Activated CD8-positive, alpha-beta memory T cell treated with anti-CD3 and anti-CD28 coated beads, Interleukin-2, amount 10 ng/mL, durations not matched to agents 7 days and 5 days (primary cell): Measurements from ENCODE around the gene SLC25A52. TPM values are rescaled to one million over a fixed set of nuclear protein-coding genes. Genes with fewer than 3 reads are reported as not detected.
"Not testable (repeated sequence)": the region's sequence is repeated elsewhere in the genome, so short reads cannot be mapped to it uniquely, and the experiment has no call there.

ENCODE experiments used
- ATAC-seq: fragments of 150-1000 bp; cut with Tn5 transposase; one replicate; pipeline ENCODE4 v1.10.0; 2021; ENCODE audit warnings: moderate library complexity
- CTCF ChIA-PET: fragments of 350-600 bp; sonication (Branson Sonifier 250); formaldehyde crosslinking; loops from one replicate; lab custom pipeline; 2021; ENCODE audit warnings: antibody characterized with exemption; lab: Charles Lee
- DNase-seq: peaks from one replicate; pipeline ENCODE4 v3.0.0-alpha.2; 2020
- H3K27ac Mint-ChIP-seq: one replicate; pipeline ENCODE4 v1.8.0; 2021; ENCODE audit warnings: mild to moderate bottlenecking, mixed read lengths
- H3K27me3 Mint-ChIP-seq: one replicate; pipeline ENCODE4 v1.8.0; 2021; ENCODE audit warnings: mixed read lengths
- H3K36me3 Mint-ChIP-seq: one replicate; pipeline ENCODE4 v1.8.0; 2021; ENCODE audit warnings: mild to moderate bottlenecking, mixed read lengths
- H3K4me1 Mint-ChIP-seq: one replicate; pipeline ENCODE4 v1.8.0; 2021; ENCODE audit warnings: mixed read lengths
- H3K4me3 Mint-ChIP-seq: one replicate; pipeline ENCODE4 v1.8.0; 2021; ENCODE audit warnings: mild to moderate bottlenecking, moderate library complexity, mixed read lengths
- H3K9me3 Mint-ChIP-seq: one replicate; pipeline ENCODE4 v1.8.0; 2022; ENCODE audit warnings: low read depth, mixed read lengths
- total RNA-seq, 2 experiments: library from RNA; stranded (reverse); gene quantifications; one replicate each; pipeline ENCODE4 v1.2.3, GENCODE V29; 2021

Gene SLC25A52, protein sequence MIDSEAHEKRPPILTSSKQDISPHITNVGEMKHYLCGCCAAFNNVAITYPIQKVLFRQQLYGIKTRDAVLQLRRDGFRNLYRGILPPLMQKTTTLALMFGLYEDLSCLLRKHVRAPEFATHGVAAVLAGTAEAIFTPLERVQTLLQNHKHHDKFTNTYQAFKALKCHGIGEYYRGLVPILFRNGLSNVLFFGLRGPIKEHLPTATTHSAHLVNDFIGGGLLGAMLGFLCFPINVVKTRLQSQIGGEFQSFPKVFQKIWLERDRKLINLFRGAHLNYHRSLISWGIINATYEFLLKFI
- under 1 TPM in 1 of 2 experiments, not detected in 1; 0.33 TPM for total RNA-seq

GRCh38 chr18:31760695-31761094 lies at the start of gene SLC25A52:
Gene SLC25A52, minus strand, starts transcription at chr18:31760880. Its CDS starts 219 bp downstream, at chr18:31760661.
- ATAC-seq (no peak), DNase-seq (no peak)
- H3K27ac Mint-ChIP-seq: no peak within 1 kb of the TSS
- H3K36me3 Mint-ChIP-seq: no peaks in the 10 kb centered on the region
- H3K4me1 Mint-ChIP-seq: no peaks in the 10 kb centered on the region
- CTCF ChIA-PET: no interaction called here
- H3K9me3 Mint-ChIP-seq: no peaks in the 10 kb centered on the region
- H3K27me3 Mint-ChIP-seq: no peaks in the 10 kb centered on the region
- no peak within 1 kb of the TSS for H3K4me3 Mint-ChIP-seq

GRCh38 chr18:31809049-31809448 lies 48.4 kb upstream of the SLC25A52 start:
- ATAC-seq, DNase-seq, H3K27me3 Mint-ChIP-seq, H3K4me1 Mint-ChIP-seq, CTCF ChIA-PET, H3K27ac Mint-ChIP-seq, H3K4me3 Mint-ChIP-seq, H3K9me3 Mint-ChIP-seq, H3K36me3 Mint-ChIP-seq: not testable (repeated sequence)

DNA sequence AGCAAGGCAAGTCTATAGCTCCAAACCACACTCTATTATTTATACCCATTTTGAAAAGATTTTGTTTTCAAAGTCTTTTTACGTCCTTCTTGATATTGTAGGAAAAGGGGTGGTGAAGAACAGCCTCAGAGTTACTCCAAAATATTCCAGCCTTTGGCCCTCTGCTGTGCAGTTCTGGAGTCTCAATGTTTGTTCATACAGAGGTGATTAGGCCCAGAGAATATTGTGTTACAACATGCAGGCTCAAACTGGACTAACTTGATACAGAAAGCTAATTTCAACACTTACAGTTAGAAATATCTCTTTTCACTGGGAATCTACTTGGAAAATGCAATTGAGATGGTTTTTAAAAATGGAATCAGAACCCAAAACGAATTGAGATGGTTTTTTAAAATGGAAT lies 40.4 kb upstream of the SLC25A52 start:
- DNase-seq: no peak
- Mint-ChIP-seq H3K4me1 (no peaks in the 10 kb centered on the region), H3K27ac (no peak overlapping the region), H3K27me3 (no peaks in the 10 kb centered on the region), H3K9me3 (no peaks in the 10 kb centered on the region), H3K36me3 (no peaks in the 10 kb centered on the region), H3K4me3 (no peak overlapping the region)
- ATAC-seq: no peak
- CTCF ChIA-PET: no interaction called here

GRCh38 chr18:31799257-31799656 lies 38.6 kb upstream of the SLC25A52 start:
- CTCF ChIA-PET: not testable (repeated sequence)

GRCh38 chr18:31798399-31798798 lies 37.7 kb upstream of the SLC25A52 start:
- H3K4me1 Mint-ChIP-seq: no peaks in the 10 kb centered on the region
- CTCF ChIA-PET: no interaction called here

More at GRCh38 chr18:31799257-31799656, 38.6 kb upstream of the SLC25A52 start:
- H3K27me3 Mint-ChIP-seq, ATAC-seq, H3K4me1 Mint-ChIP-seq, H3K9me3 Mint-ChIP-seq, H3K36me3 Mint-ChIP-seq, H3K27ac Mint-ChIP-seq, DNase-seq, H3K4me3 Mint-ChIP-seq: not testable (repeated sequence)

GRCh38 chr18:31795747-31796146 lies 35.1 kb upstream of the SLC25A52 start:
- CTCF ChIA-PET: interaction anchor here (1.0 kb wide), 1 partner anchor 239 kb away, joined by 3 read pairs; no protein-coding TSS in a partner anchor
- H3K27ac Mint-ChIP-seq: no peak overlapping the region
- H3K27me3 Mint-ChIP-seq: no peaks in the 10 kb centered on the region
- DNase-seq: no peak
- no peaks in the 10 kb centered on the region for H3K9me3 Mint-ChIP-seq
- H3K36me3 Mint-ChIP-seq: no peaks in the 10 kb centered on the region
- no peak for ATAC-seq
- peaks cover 3% of the 10 kb centered on the region for H3K4me1 Mint-ChIP-seq
- H3K4me3 Mint-ChIP-seq: no peak overlapping the region

More at GRCh38 chr18:31798399-31798798, 37.7 kb upstream of the SLC25A52 start:
- H3K27ac Mint-ChIP-seq: no peak overlapping the region
- no peak overlapping the region for H3K4me3 Mint-ChIP-seq
- DNase-seq: no peak
- no peaks in the 10 kb centered on the region for H3K27me3 Mint-ChIP-seq
- H3K9me3 Mint-ChIP-seq: no peaks in the 10 kb centered on the region
- no peak for ATAC-seq
- no peaks in the 10 kb centered on the region for H3K36me3 Mint-ChIP-seq

DNA sequence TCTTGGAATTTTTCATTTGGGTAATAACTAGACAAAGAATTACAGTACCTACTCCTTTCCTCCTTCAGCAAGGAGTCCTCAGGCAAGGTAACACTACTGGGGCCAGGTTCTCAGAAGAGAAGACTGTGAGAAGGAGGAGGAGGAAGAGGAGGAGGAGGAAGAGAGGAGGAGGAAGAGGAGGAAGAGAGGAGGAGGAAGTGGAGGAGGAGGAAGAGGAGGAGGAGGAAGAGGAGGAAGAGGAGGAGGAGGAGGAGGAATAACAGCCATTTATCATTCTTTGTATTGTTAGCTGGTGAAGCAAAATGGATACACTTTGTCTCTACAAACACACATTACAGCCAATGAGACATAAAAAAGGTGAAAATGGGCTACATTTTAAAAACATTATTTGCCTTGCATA lies 32.9 kb upstream of the SLC25A52 start:
- Mint-ChIP-seq H3K4me3 (no peak overlapping the region), H3K27ac (no peak overlapping the region), H3K9me3 (no peaks in the 10 kb centered on the region), H3K36me3 (no peaks in the 10 kb centered on the region), H3K4me1 (peaks cover 3% of the 10 kb centered on the region), H3K27me3 (no peaks in the 10 kb centered on the region)
- ATAC-seq: no peak
- no peak for DNase-seq
- CTCF ChIA-PET: no interaction called here

DNA sequence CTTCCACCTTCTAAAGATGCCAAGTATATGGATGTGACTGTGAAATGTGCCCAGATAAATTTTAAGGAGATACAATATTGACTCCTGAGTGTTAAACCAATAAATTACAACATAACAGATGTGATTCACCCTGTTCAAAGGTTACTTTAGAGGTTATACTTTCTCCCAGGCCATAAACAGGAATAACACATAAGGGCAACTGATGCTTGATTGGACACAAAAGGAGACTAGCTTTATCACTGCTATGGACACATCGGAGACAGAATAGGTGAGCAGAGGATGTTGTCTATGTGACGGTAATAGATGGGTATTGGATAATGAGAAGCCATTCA lies 31.9 kb upstream of the SLC25A52 start:
- ATAC-seq (no peak), DNase-seq (no peak)
- Mint-ChIP-seq H3K4me3 (no peak overlapping the region), H3K27ac (no peak overlapping the region), H3K27me3 (no peaks in the 10 kb centered on the region), H3K9me3 (no peaks in the 10 kb centered on the region), H3K4me1 (peaks cover 3% of the 10 kb centered on the region), H3K36me3 (no peaks in the 10 kb centered on the region)
- CTCF ChIA-PET: no interaction called here

GRCh38 chr18:31791817-31792579 lies 31.3 kb upstream of the SLC25A52 start:
- DNase-seq: no peak
- Mint-ChIP-seq H3K36me3 (no peaks in the 10 kb centered on the region), H3K4me1 (peaks cover 3% of the 10 kb centered on the region), H3K9me3 (no peaks in the 10 kb centered on the region), H3K4me3 (no peak overlapping the region), H3K27me3 (no peaks in the 10 kb centered on the region), H3K27ac (no peak overlapping the region)
- ATAC-seq: no peak
- CTCF ChIA-PET: no interaction called here

DNA sequence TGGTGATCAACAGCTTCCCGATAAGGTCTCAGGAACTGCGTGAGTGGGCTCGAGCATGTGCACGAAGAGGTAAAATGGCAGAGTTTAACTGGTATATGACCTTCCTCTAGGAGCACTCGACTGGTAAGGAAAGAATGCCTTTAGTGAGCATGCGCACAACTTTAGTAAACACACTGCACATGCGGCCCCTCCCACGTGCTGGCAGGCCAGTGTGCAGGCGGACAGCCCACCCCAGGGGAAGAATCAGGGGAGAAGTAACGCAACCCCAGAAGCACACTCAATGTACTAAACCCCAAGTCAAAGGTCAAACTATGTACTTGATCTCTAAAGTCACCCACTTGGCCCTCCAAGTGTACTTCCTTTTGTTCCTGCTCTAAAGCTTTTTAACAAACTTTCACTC lies 28.7 kb upstream of the SLC25A52 start:
- no peak overlapping the region for H3K4me3 Mint-ChIP-seq
- no peak overlapping the region for H3K27ac Mint-ChIP-seq

DNA sequence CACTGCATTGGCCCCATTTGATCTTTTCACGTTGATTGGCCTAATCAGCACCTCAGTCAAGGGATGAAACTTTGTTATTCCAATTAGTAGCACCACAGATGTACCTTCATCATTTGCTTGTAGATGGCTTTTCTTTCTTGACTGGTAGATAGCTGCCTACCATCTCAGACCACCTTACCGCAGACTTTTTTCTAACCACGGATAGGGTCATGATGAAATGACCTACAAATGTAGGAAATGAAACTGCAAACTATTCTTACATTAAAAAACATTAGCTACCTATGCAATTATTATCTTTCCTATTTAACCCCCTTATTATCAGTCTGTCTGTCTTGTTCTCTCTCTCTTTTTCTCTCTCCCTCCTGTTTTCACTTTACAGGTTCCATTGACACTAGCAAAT lies 22.4 kb upstream of the SLC25A52 start:
- CTCF ChIA-PET: no interaction called here
- no peak overlapping the region for H3K27ac Mint-ChIP-seq
- no peak for ATAC-seq

More for the DNA sequence above, 28.7 kb upstream of the SLC25A52 start:
- Mint-ChIP-seq H3K9me3 (no peaks in the 10 kb centered on the region), H3K4me1 (peaks cover 3% of the 10 kb centered on the region), H3K36me3 (no peaks in the 10 kb centered on the region), H3K27me3 (no peaks in the 10 kb centered on the region)
- ATAC-seq (no peak), DNase-seq (no peak)
- CTCF ChIA-PET: no interaction called here

GRCh38 chr18:31778391-31778950 lies 17.8 kb upstream of the SLC25A52 start:
- no peak for DNase-seq
- ATAC-seq: no peak
- H3K4me3 Mint-ChIP-seq: no peak overlapping the region
- H3K4me1 Mint-ChIP-seq: no peaks in the 10 kb centered on the region
- no peaks in the 10 kb centered on the region for H3K27me3 Mint-ChIP-seq
- H3K27ac Mint-ChIP-seq: no peak overlapping the region
- peaks cover 4% of the 10 kb centered on the region for H3K36me3 Mint-ChIP-seq
- H3K9me3 Mint-ChIP-seq: peaks cover 10% of the 10 kb centered on the region
- CTCF ChIA-PET: no interaction called here

More for the DNA sequence above, 22.4 kb upstream of the SLC25A52 start:
- DNase-seq: no peak
- Mint-ChIP-seq H3K4me3 (no peak overlapping the region), H3K9me3 (peaks cover 9% of the 10 kb centered on the region), H3K27me3 (no peaks in the 10 kb centered on the region), H3K4me1 (no peaks in the 10 kb centered on the region), H3K36me3 (peaks cover 4% of the 10 kb centered on the region)

GRCh38 chr18:31776093-31776492 lies 15.4 kb upstream of the SLC25A52 start:
- Mint-ChIP-seq H3K4me1 (no peaks in the 10 kb centered on the region), H3K4me3 (no peak overlapping the region), H3K9me3 (peaks cover 8% of the 10 kb centered on the region), H3K36me3 (peaks cover 4% of the 10 kb centered on the region), H3K27ac (no peak overlapping the region), H3K27me3 (no peaks in the 10 kb centered on the region)
- ATAC-seq: no peak
- no peak for DNase-seq
- CTCF ChIA-PET: no interaction called here

DNA sequence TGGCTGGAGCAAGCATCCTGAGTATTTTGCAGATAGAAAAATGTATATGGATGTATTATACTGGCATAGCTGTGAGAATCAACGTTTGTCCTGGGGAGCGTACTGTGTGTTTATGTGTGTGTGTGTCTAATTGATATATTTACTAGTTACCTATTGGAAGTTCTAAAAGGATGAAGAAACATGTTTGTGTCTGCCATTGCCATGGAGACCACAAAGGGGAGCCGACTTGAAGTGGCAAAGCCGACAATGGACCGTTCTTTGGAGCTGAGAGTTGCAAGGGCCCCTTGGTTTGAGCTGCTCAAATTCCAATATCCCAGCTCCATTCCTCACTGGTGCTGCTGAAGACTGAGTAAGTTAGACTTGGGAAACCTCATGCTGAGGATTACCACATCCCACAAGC lies 14.3 kb upstream of the SLC25A52 start:
- Mint-ChIP-seq H3K4me3 (no peak overlapping the region), H3K9me3 (peaks cover 8% of the 10 kb centered on the region), H3K27me3 (no peaks in the 10 kb centered on the region), H3K36me3 (peaks cover 4% of the 10 kb centered on the region), H3K27ac (no peak overlapping the region), H3K4me1 (no peaks in the 10 kb centered on the region)
- CTCF ChIA-PET: no interaction called here
- no peak for ATAC-seq
- no peak for DNase-seq
